B cell (primary cell): ENCODE data around the gene RDH13. TPM values are rescaled to one million over a fixed set of nuclear protein-coding genes. Genes with fewer than 3 reads are reported as not detected.

Experiments used
- ATAC-seq: fragments of 200-7000 bp; cut with Tn5 transposase; one replicate; pipeline ENCODE4 v1.10.0; 2021; ENCODE audit warnings: low read depth, mild to moderate bottlenecking, moderate number of reproducible peaks, moderate library complexity
- CTCF ChIA-PET: fragments of 350-600 bp; sonication (Branson Sonifier 250); formaldehyde crosslinking; loops from one replicate; lab custom pipeline; 2021; ENCODE audit warnings: antibody characterized with exemption, inconsistent platforms; lab: Charles Lee
- POLR2A ChIA-PET: fragments of 350-600 bp; sonication (Branson Sonifier 250); formaldehyde crosslinking; loops from one replicate; lab custom pipeline; 2021; ENCODE audit warnings: antibody characterized with exemption; lab: Charles Lee
- DNase-seq: peaks from one replicate; pipeline ENCODE4 v3.0.0; 2013
- H2AFZ ChIP-seq: 2 replicates; pipeline ENCODE4 v1.6.1; 2012; ENCODE audit warnings: mild to moderate bottlenecking, low read depth, low read length; ENCODE audit not compliant: insufficient read depth, poor library complexity, severe bottlenecking
- H3K27ac ChIP-seq, 2 donors: 1 replicate in 1 of 2; 2 replicates in 1 of 2; pipeline ENCODE4 v1.5.1; 2012 to 2013; ENCODE audit warnings: low read length in 2 of 2, mild to moderate bottlenecking in 2 of 2, moderate library complexity in 1 of 2
- H3K27me3 ChIP-seq, 4 experiments: fragments of 200-600 bp in 1 of 4; sonication (generic) in 1 of 4; replicated peaks in 1 of 4; 1 replicate in 2 of 4; 2 replicates in 2 of 4; pipeline versions ENCODE4 v1.6.1 to v1.7.0; 2013 to 2016; ENCODE audit warnings: low read length in 3 of 4, mild to moderate bottlenecking in 2 of 4, mixed read lengths in 1 of 4, moderate library complexity in 1 of 4; ENCODE audit not compliant: insufficient read depth in 4 of 4, control insufficient read depth in 3 of 4; ENCODE audit errors: control extremely low read depth in 1 of 4
- H3K36me3 ChIP-seq, 2 experiments: replicated peaks in 1 of 2; 1 replicate in 1 of 2; 2 replicates in 1 of 2; pipeline versions ENCODE4 v1.6.1 to v1.7.1; 2013; ENCODE audit warnings: low read length in 1 of 2; ENCODE audit not compliant: insufficient read depth in 2 of 2, control insufficient read depth in 1 of 2; ENCODE audit errors: control extremely low read depth in 1 of 2, extremely low read depth in 1 of 2
- H3K4me1 ChIP-seq, 2 donors: fragments of 200-600 bp in 1 of 2; sonication (generic) in 1 of 2; 1 replicate in 1 of 2; 2 replicates in 1 of 2; pipeline versions ENCODE4 v1.5.1 to v1.6.1; 2013 to 2017; ENCODE audit warnings: low read length in 2 of 2; ENCODE audit not compliant: control insufficient read depth in 2 of 2, insufficient read depth in 2 of 2
- H3K4me2 ChIP-seq: replicated peaks from 2 replicates; pipeline ENCODE3; 2012; ENCODE audit warnings: mild to moderate bottlenecking, low read depth, low read length; ENCODE audit not compliant: poor library complexity, severe bottlenecking
- H3K4me3 ChIP-seq, 5 experiments: fragments of 200-600 bp in 1 of 5; sonication (generic) in 1 of 5; 1 replicate in 3 of 5; 2 replicates in 2 of 5; pipeline versions ENCODE4 v1.5.1 to v1.7.0; 2011 to 2016; ENCODE audit warnings: low read length in 4 of 5, mild to moderate bottlenecking in 4 of 5, low read depth in 2 of 5, control low read depth in 1 of 5, moderate library complexity in 1 of 5; ENCODE audit not compliant: insufficient read depth in 1 of 5; ENCODE audit errors: control extremely low read depth in 1 of 5, extremely low read depth in 1 of 5
- H3K79me2 ChIP-seq: fragments of 200-600 bp; sonication (generic); one replicate; pipeline ENCODE4 v1.6.0; 2016; ENCODE audit warnings: low read length; ENCODE audit not compliant: control insufficient read depth, insufficient read depth
- H3K9ac ChIP-seq: fragments of 200-600 bp; sonication (generic); 2 replicates; pipeline ENCODE4 v1.6.1; 2017; ENCODE audit warnings: mild to moderate bottlenecking, low read length, moderate library complexity
- H3K9me3 ChIP-seq, 3 donors: one replicate each; pipeline versions ENCODE4 v1.6.1 to v1.7.1; 2013; ENCODE audit warnings: low read length in 2 of 3; ENCODE audit not compliant: control insufficient read depth in 2 of 3, insufficient read depth in 1 of 3; ENCODE audit errors: control extremely low read depth in 1 of 3
- H4K20me1 ChIP-seq: 2 replicates; pipeline ENCODE4 v1.6.0; 2012; ENCODE audit warnings: mild to moderate bottlenecking, low read length; ENCODE audit not compliant: insufficient read depth, control insufficient read depth, poor library complexity, severe bottlenecking
- H3K27ac Mint-ChIP-seq: one replicate; pipeline ENCODE4 v1.8.0; 2021; ENCODE audit warnings: mixed read lengths
- H3K27me3 Mint-ChIP-seq: one replicate; pipeline ENCODE4 v1.8.0; 2021; ENCODE audit warnings: mixed read lengths
- H3K4me1 Mint-ChIP-seq: one replicate; pipeline ENCODE4 v1.8.0; 2021; ENCODE audit warnings: mixed read lengths
- H3K4me3 Mint-ChIP-seq: one replicate; pipeline ENCODE4 v1.8.0; 2021; ENCODE audit warnings: mixed read lengths
- H3K9me3 Mint-ChIP-seq: one replicate; pipeline ENCODE4 v1.8.0; 2022; ENCODE audit warnings: mixed read lengths; ENCODE audit not compliant: insufficient read depth
- EZH2 ChIP-seq: IDR thresholded peaks from 2 replicates; pipeline ENCODE4 v1.6.1; 2012; ENCODE audit warnings: borderline replicate concordance, low read depth, mild to moderate bottlenecking, moderate library complexity, low read length; ENCODE audit not compliant: insufficient read depth, poor library complexity, severe bottlenecking
- WGBS: methylation state at CpG from one replicate; pipeline ENCODE4 v1.1.5; 2013; ENCODE audit warnings: missing lambda C conversion rate; ENCODE audit not compliant: insufficient coverage; 5-methylcytosine and 5-hydroxymethylcytosine counted together
- intact Hi-C: fragments of 100-400 bp; cut with micrococcal nuclease; formaldehyde crosslinking; loops from one replicate; pipeline ENCODE4 v1.10.0; 2022
- polyA plus RNA-seq: library from polyadenylated mRNA; depleted of rRNA; stranded (reverse); fragments of >200 nt; gene quantifications from 2 replicates; pipeline ENCODE4 v1.2.3, GENCODE V29; 2012
- total RNA-seq, 2 donors: library from RNA; stranded (reverse); fragments of 120-200 nt in 1 of 2; gene quantifications; 1 replicate in 1 of 2; 2 replicates in 1 of 2; pipeline versions ENCODE4 v1.2.3 to v1.2.4, GENCODE V29; 2013 to 2022
- TF ChIP-seq, protein P1 (sequence below): fragments of 200-600 bp; IDR thresholded peaks from one replicate; pipeline ENCODE4 v1.8.0; 2022; ENCODE audit warnings: antibody characterized with exemption, mild to moderate bottlenecking

Gene RDH13
- total and polyA plus RNA-seq, 2 donors (not counting 1 experiment from before 2014, with no cell fraction given), result 17.5 to 20.4 TPM

DNA sequence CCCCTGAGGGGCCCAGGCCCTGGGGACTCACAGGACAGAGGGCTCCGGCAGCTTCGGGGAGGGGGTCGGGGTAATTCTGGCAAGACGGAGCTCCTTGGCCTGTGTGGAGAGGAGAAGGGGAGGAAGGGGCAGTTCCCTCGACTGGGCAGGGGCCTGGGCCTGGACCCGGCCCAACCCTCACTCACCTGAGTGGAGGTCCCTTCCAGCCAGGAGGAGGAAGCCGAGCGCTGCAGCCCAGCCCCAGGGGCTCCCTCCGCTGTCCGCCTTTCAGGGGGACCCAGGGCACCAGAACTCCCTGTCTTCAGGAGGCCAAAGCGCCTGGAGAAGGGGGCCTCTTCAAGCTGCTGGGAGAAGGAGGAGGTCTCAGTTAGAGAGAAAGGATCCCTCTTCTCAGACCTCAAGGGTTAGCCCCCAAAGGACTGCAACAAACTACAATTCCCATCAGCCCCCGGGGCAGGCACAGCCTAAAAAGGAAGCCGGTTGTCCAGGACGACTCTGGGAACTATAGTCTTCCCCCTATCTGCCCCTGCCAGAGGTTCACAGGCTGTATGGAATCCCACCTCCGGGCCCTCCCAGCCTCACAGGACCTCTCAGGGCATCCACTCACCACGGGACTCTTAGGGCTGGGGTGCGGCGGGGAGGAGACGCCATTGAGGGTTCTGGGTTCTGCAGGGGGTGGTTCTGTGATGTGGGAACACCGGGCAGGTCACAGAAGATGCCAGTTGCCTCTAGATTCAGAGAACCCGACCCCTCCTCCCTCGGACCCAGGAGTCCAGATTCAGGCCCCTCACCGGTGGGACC is 32.5 kb upstream of the RDH13 start:
- H3K27ac Mint-ChIP-seq, result no peak overlapping the region
- no peaks in the 10 kb centered on the region for H3K27me3 Mint-ChIP-seq
- Histone ChIP-seq H3K27me3 (no peaks in the 10 kb centered on the region), H3K36me3 (peaks cover 0 to 49% of the 10 kb centered on the region in 2 experiments), H3K27ac (no peak overlapping the region), H3K9me3 (peaks cover 0 to 3% (median 0%) of the 10 kb centered on the region in 3 donors), H3K4me3 (no peak overlapping the region), H3K4me2 (no peak overlapping the region), H2AFZ (no peak overlapping the region), H3K79me2 (no peaks in the 10 kb centered on the region), H3K4me1 (peaks cover 0 to 6% of the 10 kb centered on the region in 2 donors), H4K20me1 (peaks cover 54% of the 10 kb centered on the region), H3K9ac (no peak overlapping the region)
- 93% methylated on average over 15 of the region's 23 CpGs for WGBS
- DNase-seq, result no peak
- ChIA-PET POLR2A (no interaction called here), CTCF (no interaction called here)
- no peak for ATAC-seq
- H3K4me1 Mint-ChIP-seq, result peaks cover 4% of the 10 kb centered on the region
- no peak overlapping the region for H3K4me3 Mint-ChIP-seq
- H3K9me3 Mint-ChIP-seq, result no peaks in the 10 kb centered on the region
- TF ChIP-seq, protein P1, sequence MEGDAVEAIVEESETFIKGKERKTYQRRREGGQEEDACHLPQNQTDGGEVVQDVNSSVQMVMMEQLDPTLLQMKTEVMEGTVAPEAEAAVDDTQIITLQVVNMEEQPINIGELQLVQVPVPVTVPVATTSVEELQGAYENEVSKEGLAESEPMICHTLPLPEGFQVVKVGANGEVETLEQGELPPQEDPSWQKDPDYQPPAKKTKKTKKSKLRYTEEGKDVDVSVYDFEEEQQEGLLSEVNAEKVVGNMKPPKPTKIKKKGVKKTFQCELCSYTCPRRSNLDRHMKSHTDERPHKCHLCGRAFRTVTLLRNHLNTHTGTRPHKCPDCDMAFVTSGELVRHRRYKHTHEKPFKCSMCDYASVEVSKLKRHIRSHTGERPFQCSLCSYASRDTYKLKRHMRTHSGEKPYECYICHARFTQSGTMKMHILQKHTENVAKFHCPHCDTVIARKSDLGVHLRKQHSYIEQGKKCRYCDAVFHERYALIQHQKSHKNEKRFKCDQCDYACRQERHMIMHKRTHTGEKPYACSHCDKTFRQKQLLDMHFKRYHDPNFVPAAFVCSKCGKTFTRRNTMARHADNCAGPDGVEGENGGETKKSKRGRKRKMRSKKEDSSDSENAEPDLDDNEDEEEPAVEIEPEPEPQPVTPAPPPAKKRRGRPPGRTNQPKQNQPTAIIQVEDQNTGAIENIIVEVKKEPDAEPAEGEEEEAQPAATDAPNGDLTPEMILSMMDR, result no peak
- no peak for TF ChIP-seq EZH2
- intact Hi-C loops, result no loop called here
